ENCODE results near the gene RPL32.

The RPL32 gene

GRCh38 chr3:12871404-12871983 lies 30.1 kb upstream of the RPL32 start:
- ATAC-seq (ENCODE audit: low read depth), result no peak
- no peak for TF ChIP-seq CTCF (IDR thresholded peaks at IDR 0.05; ENCODE audit: poor library complexity, severe bottlenecking)

GRCh38 chr3:12870942-12871341 lies 29.6 kb upstream of the RPL32 start:
- Histone ChIP-seq H3K4me3 (ENCODE audit: severe bottlenecking) (no peak overlapping the region), H3K27ac (ENCODE audit: poor library complexity, severe bottlenecking) (no peak overlapping the region), H3K36me3 (ENCODE audit: low read depth) (no peaks in the 10 kb centered on the region), H3K27me3 (ENCODE audit: insufficient read depth, poor library complexity, severe bottlenecking) (no peaks in the 10 kb centered on the region), H3K9me3 (ENCODE audit: severe bottlenecking) (no peaks in the 10 kb centered on the region), H3K4me1 (ENCODE audit: insufficient read depth, poor library complexity, severe bottlenecking) (no peaks in the 10 kb centered on the region)
- DNase-seq (ENCODE audit: low spot score), result no peak
- ATAC-seq (ENCODE audit: low read depth), result no peak
- no peak for TF ChIP-seq CTCF (IDR thresholded peaks at IDR 0.05; ENCODE audit: poor library complexity, severe bottlenecking)

More at GRCh38 chr3:12871404-12871983, 30.1 kb upstream of the RPL32 start:
- Histone ChIP-seq H3K27ac (ENCODE audit: poor library complexity, severe bottlenecking) (no peak overlapping the region), H3K36me3 (ENCODE audit: low read depth) (no peaks in the 10 kb centered on the region), H3K4me1 (ENCODE audit: insufficient read depth, poor library complexity, severe bottlenecking) (no peaks in the 10 kb centered on the region), H3K27me3 (ENCODE audit: insufficient read depth, poor library complexity, severe bottlenecking) (no peaks in the 10 kb centered on the region), H3K9me3 (ENCODE audit: severe bottlenecking) (no peaks in the 10 kb centered on the region), H3K4me3 (ENCODE audit: severe bottlenecking) (no peak overlapping the region)
- no peak for DNase-seq (ENCODE audit: low spot score)

GRCh38 chr3:12869035-12869621 lies 27.8 kb upstream of the RPL32 start:
- no peaks in the 10 kb centered on the region for H3K36me3 ChIP-seq (ENCODE audit: low read depth)
- no peak overlapping the region for H3K27ac ChIP-seq (ENCODE audit: poor library complexity, severe bottlenecking)
- peaks cover 3% of the 10 kb centered on the region for H3K9me3 ChIP-seq (ENCODE audit: severe bottlenecking)
- H3K4me1 ChIP-seq (ENCODE audit: insufficient read depth, poor library complexity, severe bottlenecking), result no peaks in the 10 kb centered on the region
- no peaks in the 10 kb centered on the region for H3K27me3 ChIP-seq (ENCODE audit: insufficient read depth, poor library complexity, severe bottlenecking)
- DNase-seq (ENCODE audit: low spot score), result no peak
- ATAC-seq (ENCODE audit: low read depth), result peak; percentile 40; the same call in 2 of the 3 replicates
- H3K4me3 ChIP-seq (ENCODE audit: severe bottlenecking), result no peak overlapping the region
- TF ChIP-seq CTCF (IDR thresholded peaks at IDR 0.05; ENCODE audit: poor library complexity, severe bottlenecking), result no peak

- no peak for DNase-seq (ENCODE audit: low spot score)
- Histone ChIP-seq H3K4me3 (ENCODE audit: severe bottlenecking) (no peak overlapping the region), H3K36me3 (ENCODE audit: low read depth) (no peaks in the 10 kb centered on the region), H3K27me3 (ENCODE audit: insufficient read depth, poor library complexity, severe bottlenecking) (no peaks in the 10 kb centered on the region), H3K27ac (ENCODE audit: poor library complexity, severe bottlenecking) (no peak overlapping the region), H3K9me3 (ENCODE audit: severe bottlenecking) (peaks cover 3% of the 10 kb centered on the region), H3K4me1 (ENCODE audit: insufficient read depth, poor library complexity, severe bottlenecking) (no peaks in the 10 kb centered on the region)
- TF ChIP-seq CTCF (IDR thresholded peaks at IDR 0.05; ENCODE audit: poor library complexity, severe bottlenecking), result peak; percentile 93
- ATAC-seq (ENCODE audit: low read depth), result peak; percentile 93
Measured at GRCh38 chr3:12868039-12869034, 27.0 kb upstream of the RPL32 start.

Measured in RWPE2 (cell line).